Activated CD4-positive, alpha-beta T cell treated with anti-CD3 and anti-CD28 coated beads, Interleukin-2, amount 50 U/mL, for 4 hours (primary cell): Measurements from ENCODE around the gene FJX1.

Experiments
- DNase-seq, 2 experiments: peaks; one replicate each; pipeline ENCODE4 v3.0.0-alpha.2; 2020

Gene FJX1

DNA sequence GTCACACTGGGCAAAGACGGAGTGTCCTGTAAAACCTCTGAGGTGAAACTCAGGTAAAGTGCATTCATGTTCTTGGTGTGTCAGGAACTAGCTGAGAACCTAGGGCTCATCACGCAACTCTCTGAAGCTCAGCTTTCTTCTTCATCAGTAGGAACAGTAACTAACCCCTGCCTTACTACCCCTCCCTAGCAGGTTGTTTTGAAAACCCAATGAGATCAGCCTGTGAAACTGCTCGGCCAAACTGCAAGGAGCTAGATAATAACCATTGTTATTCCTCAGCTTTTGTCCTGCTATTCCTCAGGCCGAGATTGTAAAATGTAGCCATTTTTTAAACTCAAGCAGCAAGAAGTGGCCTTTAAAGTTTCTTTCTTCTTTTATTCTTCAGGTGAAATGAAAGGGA is 9.8 kb upstream of the FJX1 start:
- no peak for DNase-seq

DNA sequence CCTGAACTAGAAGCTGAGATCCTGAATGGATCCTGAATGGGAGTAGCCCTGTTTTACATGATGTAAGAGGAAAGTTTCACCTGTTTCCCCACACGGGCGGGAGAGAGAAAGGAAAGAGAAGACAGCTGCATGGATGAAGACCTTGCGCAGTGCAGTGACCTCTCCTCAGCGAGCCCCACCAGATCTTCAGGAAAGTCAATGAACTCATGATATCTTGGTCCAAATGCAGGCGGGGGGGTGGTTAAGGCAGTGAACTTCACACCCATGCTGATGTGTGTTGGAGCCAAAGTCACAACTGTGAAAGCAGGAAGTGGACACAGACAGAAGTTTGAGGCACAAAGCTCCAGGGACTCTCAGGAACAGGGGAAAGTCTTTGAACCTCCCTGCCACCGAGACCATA is 8.6 kb upstream of the FJX1 start:
- DNase-seq, result no peak

DNA sequence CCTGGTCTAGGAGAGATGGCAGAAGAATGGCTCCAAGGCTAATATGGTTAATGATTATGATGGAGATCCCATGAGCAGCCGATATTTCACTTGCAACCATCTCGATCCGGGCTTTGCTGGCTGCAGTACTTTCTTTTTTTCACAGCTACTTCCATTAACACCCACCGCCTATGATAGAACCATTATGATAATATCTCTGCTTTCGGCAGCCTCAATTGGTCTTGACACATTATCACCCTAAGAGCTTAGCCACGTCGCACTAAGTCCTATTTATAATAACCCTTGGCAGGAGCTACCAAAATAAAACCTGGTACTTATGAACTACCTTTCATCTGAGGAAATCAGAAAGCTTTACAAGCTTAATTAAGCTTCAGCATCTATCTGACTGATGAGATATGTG is 7.6 kb upstream of the FJX1 start:
- no peak for DNase-seq

DNA sequence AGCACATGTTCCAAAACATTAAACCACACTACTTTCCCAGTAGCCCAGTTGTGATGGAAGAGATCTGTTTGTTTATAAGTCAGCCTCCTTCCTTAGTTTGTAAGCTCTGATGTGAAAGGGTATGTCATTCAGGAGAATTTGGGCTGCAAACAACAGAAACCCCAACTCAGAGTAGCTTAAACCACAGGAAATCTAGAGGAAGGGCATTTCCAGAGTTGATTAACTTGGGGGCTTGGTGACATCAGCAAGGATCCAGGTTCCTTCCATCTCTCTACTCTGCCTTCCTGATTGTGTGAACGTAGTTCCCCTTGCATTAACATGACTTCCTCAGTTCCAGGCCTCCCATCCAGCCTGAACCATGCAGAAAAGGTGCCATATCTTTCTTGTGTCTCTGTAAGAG is 6.5 kb upstream of the FJX1 start:
- no peak for DNase-seq

DNA sequence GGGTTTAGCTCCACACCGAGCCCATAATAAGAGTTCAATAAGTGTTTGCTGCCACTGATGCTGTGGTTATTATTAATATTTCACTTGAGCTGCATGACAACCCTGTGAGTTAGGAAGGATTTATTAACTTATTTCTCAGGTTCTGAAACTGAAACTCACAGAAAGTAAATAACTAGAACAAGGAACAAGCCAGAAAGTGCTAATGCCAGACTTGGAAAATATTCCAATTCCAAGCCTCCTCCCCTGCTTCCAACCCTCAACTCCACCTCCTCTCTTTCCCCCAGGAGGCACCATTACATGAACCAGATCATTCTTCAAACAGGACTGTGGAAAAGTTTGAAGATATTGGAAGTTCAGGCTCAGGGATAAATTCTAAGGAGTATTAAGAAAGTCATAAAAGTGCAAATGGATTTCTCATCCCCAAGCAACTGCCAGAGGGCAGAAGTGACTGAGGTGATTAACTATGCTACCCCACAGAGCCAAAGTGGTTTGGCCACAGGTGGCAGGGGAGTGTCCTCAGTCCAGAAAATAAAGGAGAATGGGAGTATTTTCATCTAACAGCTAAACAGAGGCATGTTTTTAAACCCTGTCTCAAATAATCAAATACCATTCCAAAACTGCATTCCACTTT is 3.2 kb upstream of the FJX1 start:
- DNase-seq, result no peak

DNA sequence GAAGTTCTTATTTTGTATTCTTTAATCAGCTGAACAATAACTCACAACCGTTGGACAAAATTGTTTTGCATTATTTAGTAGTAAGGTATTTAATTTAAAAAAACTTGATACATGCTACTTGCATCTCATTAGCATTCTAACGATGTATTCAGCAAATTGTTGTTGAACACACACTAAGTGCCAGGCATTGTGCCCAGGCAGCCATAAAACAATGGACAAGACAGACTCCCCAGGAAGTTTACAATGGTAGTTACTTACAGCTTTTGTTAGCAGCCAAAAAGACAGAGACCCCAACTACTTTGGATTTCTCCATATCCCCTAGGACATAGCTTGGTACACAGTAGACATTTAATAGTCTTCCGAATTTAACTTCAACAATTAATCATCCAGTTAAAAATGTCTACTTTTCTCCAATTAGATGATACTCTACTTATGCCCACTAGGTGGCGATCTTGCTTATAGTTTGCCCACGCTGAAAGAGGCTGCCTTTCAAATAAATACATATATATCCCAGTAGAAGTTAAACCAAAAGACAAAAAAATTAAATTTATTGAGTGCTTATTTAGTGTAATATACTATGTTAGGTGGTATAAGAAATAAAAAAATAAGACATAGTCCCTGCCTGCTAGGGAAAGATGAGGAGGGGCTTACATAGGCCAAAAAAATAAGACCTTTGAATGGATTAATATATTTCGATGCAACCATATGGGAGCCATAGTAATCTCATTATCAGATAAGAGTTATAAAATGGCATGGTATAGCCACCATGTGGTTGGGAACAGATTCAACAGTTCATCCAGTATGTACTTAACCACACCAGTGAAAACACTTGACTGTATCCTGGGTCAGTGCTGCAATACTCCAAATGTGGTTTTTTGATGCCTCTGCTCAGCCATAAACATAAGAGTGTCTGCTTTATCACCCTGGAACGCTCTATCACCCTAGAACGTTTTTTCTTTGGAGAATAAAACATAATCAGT is 2.0 kb upstream of the FJX1 start:
- DNase-seq, result no peak

DNA sequence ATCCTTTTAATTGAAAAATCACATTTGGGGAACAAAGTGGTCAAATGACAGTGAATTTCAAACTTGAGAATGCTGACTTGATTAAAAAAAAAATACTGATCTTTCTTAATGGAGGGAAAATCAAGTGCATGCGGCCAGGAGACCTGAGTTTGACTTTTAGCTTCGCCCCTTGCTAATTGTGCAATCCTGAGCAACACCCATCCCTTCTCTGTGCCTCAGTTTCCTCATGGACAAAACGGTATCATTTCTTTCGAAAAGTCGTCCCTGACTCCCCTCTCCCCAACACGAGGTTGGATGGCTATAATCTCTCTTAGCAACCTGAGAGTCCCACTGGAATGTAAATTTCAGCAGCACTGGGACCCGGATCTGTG is 959 bp upstream of the FJX1 start:
- DNase-seq, result no peak

DNA sequence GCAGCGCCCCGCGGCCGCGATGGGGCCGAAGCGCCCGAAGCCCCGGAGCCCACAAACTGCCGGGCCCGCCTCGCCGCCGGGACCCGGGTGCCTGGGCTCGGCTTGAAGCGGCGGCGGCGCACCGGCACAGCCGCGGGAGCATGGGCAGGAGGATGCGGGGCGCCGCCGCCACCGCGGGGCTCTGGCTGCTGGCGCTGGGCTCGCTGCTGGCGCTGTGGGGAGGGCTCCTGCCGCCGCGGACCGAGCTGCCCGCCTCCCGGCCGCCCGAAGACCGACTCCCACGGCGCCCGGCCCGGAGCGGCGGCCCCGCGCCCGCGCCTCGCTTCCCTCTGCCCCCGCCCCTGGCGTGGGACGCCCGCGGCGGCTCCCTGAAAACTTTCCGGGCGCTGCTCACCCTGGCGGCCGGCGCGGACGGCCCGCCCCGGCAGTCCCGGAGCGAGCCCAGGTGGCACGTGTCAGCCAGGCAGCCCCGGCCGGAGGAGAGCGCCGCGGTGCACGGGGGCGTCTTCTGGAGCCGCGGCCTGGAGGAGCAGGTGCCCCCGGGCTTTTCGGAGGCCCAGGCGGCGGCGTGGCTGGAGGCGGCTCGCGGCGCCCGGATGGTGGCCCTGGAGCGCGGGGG is 346 bp downstream of the FJX1 start:
- no peak for DNase-seq

DNA sequence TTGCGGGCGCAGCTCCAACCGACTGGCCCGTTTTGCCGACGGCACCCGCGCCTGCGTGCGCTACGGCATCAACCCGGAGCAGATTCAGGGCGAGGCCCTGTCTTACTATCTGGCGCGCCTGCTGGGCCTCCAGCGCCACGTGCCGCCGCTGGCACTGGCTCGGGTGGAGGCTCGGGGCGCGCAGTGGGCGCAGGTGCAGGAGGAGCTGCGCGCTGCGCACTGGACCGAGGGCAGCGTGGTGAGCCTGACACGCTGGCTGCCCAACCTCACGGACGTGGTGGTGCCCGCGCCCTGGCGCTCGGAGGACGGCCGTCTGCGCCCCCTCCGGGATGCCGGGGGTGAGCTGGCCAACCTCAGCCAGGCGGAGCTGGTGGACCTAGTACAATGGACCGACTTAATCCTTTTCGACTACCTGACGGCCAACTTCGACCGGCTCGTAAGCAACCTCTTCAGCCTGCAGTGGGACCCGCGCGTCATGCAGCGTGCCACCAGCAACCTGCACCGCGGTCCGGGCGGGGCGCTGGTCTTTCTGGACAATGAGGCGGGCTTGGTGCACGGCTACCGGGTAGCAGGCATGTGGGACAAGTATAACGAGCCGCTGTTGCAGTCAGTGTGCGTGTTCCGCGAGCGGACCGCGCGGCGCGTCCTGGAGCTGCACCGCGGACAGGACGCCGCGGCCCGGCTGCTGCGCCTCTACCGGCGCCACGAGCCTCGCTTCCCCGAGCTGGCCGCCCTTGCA is 1.0 kb downstream of the FJX1 start:
- no peak for DNase-seq

DNA sequence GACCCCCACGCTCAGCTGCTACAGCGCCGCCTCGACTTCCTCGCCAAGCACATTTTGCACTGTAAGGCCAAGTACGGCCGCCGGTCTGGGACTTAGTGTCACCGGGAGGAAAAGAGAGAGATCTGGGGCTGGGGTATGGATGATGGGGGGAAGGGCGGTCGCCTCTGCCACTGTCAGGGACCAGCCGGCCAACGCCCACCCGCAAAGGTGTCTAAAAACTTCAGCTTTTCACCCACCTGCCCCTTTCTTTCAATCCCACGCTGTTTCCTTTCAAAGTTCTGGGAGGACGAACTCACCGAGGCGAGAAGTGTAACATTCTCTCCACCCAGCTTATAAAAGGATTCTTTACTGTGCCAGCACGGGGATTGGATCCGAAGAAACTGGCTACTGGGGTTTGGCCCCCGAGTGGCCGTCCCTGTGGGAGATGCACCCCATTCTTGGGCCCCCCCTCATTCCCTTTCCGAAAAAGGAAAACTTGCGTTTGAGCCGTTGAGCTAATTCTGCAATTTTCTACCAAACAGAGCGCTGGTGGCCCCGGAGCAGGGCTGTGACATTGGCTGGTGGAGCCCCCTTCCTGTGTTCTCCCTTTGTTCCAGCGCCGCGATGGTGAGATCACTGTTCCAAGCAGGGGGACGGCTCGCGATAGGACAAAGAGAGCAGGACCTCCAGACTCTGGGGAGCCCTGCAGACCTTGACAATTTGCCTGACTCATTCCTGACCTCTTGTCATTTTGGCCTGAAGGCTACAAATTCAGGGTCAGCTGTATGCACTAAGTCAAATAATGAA is 1.8 kb downstream of the FJX1 start:
- DNase-seq, result no peak

DNA sequence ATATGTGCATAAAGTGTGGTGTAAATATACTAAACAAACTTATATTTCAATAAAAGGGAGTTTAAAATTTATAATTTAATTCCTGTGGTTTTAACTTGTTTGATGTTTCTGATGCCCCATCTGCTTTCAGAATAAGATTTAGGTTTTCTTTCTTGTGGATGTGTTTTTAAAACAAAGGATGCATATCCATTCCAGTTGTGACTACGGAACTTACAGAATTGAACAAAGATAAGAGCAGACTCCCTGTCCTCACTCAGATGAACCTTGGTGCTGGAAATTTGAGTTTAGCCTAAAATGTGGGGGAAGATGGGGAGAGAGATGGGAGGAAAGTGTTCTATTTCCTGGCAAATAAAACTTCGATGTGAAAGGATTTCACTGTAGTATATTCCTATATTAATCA is 2.5 kb downstream of the FJX1 start:
- no peak for DNase-seq

DNA sequence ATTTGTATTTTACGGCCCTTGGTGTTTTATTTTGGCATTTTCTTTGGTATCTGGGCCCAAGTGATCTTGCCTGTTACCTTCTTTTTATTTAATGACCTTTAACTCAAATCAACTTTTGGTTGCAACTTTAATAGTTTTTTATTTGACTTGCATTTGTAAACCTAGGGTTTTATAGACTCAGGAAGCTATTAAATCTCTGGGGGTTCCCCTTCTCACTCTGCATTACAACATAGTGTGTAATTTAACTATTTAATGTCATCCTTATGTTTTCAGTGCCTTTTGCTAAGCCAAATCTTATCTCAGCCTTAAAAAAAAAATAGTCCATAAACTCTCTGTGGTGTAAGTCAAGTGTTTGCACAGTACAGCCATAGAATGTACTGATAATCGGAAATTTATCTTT is 3.4 kb downstream of the FJX1 start:
- DNase-seq, result no peak

DNA sequence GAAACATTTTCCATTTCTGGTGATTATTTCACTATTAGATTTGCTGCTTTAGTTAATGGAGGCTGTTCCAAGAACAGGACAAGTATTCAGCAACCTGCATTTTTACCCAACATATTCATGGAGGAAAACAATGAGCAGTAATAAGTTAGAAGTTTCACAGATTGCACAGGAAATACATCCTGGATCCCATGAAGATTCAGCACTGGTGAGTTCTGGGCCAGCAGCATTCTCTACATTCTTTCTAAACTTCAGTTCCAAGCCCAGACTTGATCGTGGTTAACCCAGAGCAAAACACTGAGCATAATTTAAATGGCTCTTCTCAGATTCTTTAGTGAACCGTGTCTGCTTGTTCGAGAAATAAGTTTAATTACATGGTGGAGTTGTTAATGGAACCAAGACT is 3.8 kb downstream of the FJX1 start:
- DNase-seq, result no peak

DNA sequence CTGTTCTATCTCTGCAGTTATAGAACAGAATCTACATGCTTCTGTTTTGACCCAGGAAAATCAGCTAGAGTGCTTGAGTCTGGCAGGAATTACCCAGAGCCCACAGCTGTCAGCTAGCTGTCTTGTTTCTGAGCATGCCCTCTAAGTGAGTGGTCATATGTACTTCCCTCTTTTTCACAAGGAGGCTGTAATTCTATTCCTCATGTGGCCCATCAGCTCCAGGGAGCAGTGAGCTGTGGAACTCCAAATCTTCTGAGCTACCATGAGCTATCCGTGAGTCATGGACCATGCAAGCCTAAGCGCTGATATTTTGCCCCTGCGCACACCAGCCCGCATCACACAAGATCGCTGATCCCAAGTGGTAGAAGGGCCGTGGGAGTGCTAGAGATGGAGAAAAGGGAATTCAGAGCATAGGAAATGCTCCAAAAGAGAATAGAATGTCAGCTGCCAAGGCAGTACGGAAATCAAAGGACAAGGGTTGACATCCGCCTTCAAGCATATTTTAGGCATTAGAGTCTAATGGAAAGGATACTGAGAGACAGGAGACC is 5.4 kb downstream of the FJX1 start:
- DNase-seq, result no peak

DNA sequence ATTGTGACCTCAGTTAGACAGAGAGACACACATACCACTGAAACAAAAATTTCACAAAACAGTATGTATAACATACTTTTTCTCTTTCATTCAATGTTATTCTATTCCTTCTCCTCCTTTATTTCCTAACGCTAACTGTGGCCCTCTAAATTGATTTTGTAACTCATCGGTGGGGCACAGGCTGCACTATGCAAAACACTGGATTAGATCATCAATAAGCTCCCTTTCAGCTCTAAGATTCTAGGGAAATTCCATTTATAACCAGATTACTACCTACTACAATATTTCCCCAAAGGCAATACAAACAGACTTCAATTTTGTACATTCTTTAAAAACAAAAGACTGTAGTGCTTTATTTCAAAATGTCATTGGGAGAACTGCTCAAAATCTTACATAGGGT is 6.1 kb downstream of the FJX1 start:
- DNase-seq, result no peak

DNA sequence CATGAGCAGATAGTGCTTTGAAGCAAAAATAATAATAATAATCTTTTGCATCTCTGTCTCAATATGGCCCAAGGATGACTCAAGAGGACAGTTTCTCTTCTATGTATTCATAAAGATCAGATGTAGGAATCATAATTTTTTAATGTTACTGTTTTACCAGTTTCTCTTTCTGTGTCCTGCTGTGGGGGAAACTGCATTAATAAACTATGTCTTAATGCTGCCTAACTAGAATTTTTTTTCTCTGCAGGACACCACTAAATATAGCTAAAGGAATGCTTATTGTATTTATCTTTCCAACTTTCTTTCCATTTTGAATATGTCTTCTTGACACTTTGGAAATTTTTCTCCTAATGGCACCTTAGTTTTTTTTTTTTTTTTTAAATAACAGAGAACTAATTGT is 6.5 kb downstream of the FJX1 start:
- DNase-seq, result no peak

DNA sequence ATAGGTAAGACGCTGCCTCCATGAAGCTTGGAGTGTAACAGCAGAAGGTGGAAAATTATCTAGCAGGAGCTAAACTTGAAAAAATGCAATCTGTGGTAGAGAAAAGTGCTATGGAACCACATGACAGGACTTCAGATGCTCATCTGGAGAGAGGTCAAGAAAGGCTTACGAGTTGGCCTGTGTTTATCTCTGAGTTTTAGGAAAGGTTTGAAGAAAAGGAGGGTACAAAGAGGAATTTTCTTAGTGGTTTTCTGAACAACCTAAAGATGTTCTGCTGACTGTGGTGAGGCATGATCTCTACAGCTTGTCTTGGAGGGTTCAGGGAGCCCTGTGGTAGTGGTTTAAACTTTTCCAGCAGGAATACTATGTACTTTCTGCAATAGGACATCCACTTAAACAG is 8.2 kb downstream of the FJX1 start:
- DNase-seq, result no peak

DNA sequence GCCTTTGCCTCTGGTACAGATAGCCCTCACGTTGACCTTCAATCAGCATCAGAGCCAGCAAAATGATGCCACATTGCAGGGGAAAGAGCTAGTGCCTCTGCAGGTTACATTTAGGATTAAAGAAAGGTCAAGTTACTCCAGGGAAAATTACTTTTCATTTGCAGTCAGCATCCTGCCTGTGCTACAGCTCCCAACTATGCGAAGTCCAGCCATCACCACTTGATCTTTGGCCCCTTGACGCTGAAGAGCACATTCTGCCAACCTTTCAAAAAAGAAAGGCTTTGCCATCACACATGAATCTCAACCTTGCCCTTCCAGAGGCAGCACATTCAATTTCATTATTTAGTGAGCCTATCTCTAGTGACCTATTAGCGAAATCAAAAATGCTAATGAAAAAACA is 11.3 kb downstream of the FJX1 start:
- DNase-seq, result no peak

DNA sequence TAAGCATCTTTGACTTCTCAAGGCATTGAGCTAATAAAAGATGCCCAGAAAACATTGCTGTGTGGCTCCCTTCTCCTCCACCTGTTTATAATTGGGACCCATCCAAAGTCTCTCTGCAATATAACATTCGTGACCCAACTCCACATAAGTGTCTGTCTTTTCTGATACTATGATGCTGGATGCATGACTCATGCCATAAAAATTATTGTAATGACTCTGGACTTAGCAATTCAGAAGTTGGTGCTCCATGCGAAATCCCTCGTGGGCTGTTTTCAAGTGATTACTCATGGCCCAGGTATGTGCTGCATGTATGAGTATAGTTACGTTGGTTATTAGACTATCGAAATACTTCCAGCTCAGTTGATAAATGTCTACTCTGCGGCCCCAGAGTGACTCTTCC is 11.7 kb downstream of the FJX1 start:
- DNase-seq, result no peak

DNA sequence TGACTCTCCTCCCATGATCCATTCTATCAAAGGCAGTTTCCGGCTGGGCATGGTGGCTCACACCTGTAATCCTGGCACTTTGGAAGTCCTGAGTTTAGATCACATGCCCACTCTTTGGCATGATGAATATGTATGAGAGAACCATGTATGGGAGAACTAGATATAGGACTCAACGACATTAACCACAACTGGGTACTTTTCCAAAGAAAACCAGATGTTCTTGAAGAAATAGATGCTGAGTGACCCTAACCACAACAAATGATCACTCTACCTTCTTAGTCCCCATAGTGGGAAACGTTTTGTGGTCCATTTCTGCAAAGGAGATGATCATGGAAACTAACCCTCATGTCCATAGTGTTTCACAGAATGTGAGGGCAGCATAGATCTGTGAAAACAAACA is 13.6 kb downstream of the FJX1 start:
- DNase-seq, result no peak

DNA sequence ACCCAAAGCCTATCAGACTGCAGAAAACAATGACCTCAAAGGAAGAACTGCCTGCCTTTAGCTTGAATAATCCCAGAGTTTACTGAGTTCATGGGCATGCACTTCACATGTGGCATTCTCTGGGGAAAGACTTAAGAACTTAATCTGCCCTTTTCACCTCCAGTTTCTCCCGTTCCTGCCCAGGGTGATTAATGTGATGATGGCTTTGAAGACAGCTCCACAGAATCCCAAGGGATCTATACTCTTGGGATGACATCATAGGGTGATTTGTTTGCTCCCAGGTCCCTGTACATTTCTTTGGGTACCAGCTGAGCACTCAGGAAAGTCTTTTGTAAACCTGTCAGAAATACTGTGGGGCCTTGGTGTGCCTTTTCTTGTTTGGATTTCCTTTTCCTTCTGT is 14.0 kb downstream of the FJX1 start:
- no peak for DNase-seq

DNA sequence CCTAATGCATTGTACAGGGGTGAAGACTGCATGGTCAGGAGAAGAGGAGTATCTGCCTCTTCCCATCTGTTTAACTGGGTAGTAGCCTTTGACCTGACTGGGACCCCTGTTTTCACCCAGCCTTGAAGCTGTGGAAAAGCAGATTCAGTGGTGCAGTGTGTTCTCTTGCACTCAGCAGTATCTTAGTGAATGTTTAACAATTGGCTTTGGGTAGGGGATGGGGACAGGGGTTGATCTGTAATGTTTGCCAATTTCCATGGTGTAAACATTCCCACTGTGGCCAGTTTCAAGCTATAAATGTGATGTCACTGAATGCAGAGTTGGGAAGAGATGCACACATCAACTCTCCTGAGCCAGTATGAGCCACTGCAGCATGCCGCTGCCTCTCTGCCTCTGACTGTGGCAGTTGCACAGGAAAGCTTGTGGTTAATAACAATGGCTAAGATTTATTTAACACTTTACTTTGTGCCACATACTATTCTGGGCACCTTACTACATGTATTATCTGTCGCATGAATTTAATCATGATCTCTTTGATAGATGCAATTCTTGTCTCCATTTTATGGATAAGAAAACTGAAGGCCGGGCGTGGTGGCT is 15.7 kb downstream of the FJX1 start:
- DNase-seq, result no peak
